ENCODE measurements around the gene DOCK2. TPM values are rescaled to one million over a fixed set of nuclear protein-coding genes. Genes with fewer than 3 reads are reported as not detected.

DOCK2 gene
- total and polyA plus RNA-seq, 2 donors, result 4.1 to 19.1 TPM

DNA sequence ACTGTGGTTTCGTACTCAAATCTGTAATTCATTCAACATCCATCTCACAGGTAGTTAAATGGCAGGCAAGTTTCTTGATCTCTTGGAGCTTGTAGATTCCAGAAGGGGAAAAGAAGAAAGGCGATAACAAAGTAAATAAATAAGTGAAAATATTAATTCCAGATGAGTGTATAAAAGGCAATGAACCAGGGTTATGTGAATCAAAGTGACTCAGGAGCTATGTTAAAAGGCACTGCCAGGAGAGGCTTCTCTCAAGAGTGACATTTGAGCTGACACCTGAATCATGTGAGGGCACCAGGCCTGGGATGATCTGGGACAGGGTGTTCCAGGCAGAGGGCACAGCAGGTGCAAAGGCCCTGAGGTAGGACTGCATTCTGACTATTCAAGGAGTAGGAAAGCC is 45.0 kb downstream of the DOCK2 start:
- 64% methylated on average over 2 of the region's 2 CpGs for WGBS
- DNase-seq (ENCODE audit: extremely low spot score), result no peak
- Histone ChIP-seq H3K27ac (ENCODE audit: low read depth) (no peak overlapping the region), H3K36me3 (ENCODE audit: insufficient read depth) (no peaks in the 10 kb centered on the region), H3K4me3 (ENCODE audit: low read depth, low read length) (no peak overlapping the region), H3K4me1 (ENCODE audit: insufficient read depth) (no peaks in the 10 kb centered on the region)

GRCh38 chr5:169686137-169686536 is 49.1 kb downstream of the DOCK2 start:
- H3K36me3 ChIP-seq (ENCODE audit: insufficient read depth), result no peaks in the 10 kb centered on the region
- H3K4me3 ChIP-seq (ENCODE audit: low read depth, low read length), result no peak overlapping the region
- no peak for DNase-seq (ENCODE audit: extremely low spot score)
- WGBS, result 68% methylated on average over 5 of the region's 5 CpGs
- no peak overlapping the region for H3K27ac ChIP-seq (ENCODE audit: low read depth)
- no peaks in the 10 kb centered on the region for H3K4me1 ChIP-seq (ENCODE audit: insufficient read depth)

- no peaks in the 10 kb centered on the region for H3K36me3 ChIP-seq (ENCODE audit: insufficient read depth)
- no peak overlapping the region for H3K4me3 ChIP-seq (ENCODE audit: low read depth, low read length)
- 60% methylated on average over 3 of the region's 3 CpGs for WGBS
- no peak overlapping the region for H3K27ac ChIP-seq (ENCODE audit: low read depth)
- no peaks in the 10 kb centered on the region for H3K4me1 ChIP-seq (ENCODE audit: insufficient read depth)
- DNase-seq (ENCODE audit: extremely low spot score), result no peak
Measured at GRCh38 chr5:169688106-169688505, 51.0 kb downstream of the DOCK2 start.

- no peaks in the 10 kb centered on the region for H3K4me1 ChIP-seq (ENCODE audit: insufficient read depth)
- no peak overlapping the region for H3K27ac ChIP-seq (ENCODE audit: low read depth)
- WGBS, result 29% methylated on average over 1 of the region's 1 CpG
- H3K4me3 ChIP-seq (ENCODE audit: low read depth, low read length), result no peak overlapping the region
- H3K36me3 ChIP-seq (ENCODE audit: insufficient read depth), result no peaks in the 10 kb centered on the region
- DNase-seq (ENCODE audit: extremely low spot score), result no peak
Measured at GRCh38 chr5:169691471-169691870, 54.4 kb downstream of the DOCK2 start.

DNA sequence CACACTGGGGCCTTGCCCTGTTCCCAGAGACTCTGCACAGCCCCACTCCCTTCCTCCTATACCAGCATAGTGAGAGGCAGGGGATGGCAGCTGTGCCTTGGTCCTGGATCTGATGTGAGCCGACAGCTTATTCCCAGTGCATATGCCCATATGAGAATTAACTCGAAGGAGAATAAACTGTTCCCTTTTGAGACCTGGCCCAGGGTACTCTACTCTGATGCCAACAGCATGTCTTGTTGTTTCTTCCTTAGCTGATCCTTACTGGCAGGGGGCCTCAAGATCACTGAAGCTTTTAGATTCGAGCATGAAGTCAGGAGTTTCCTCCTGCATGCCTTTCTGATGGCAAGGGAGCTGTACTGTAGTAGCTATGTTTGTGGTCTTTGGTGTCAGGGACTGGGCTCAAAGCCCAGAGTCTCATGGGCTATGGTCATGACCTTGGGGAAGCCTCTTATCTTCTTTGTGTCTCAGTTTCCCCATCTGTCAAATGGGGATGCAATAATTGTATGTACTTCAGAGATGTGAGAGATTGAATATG is 57.1 kb downstream of the DOCK2 start:
- no peak for DNase-seq (ENCODE audit: extremely low spot score)
- H3K27ac ChIP-seq (ENCODE audit: low read depth), result no peak overlapping the region
- WGBS, result 80% methylated on average over 3 of the region's 3 CpGs
- H3K4me3 ChIP-seq (ENCODE audit: low read depth, low read length), result no peak overlapping the region
- no peaks in the 10 kb centered on the region for H3K36me3 ChIP-seq (ENCODE audit: insufficient read depth)
- no peaks in the 10 kb centered on the region for H3K4me1 ChIP-seq (ENCODE audit: insufficient read depth)

- H3K4me1 ChIP-seq (ENCODE audit: insufficient read depth), result no peaks in the 10 kb centered on the region
- 84% methylated on average over 6 of the region's 6 CpGs for WGBS
- no peak for DNase-seq (ENCODE audit: extremely low spot score)
Measured at GRCh38 chr5:169695025-169695625, 58.0 kb downstream of the DOCK2 start.

DNA sequence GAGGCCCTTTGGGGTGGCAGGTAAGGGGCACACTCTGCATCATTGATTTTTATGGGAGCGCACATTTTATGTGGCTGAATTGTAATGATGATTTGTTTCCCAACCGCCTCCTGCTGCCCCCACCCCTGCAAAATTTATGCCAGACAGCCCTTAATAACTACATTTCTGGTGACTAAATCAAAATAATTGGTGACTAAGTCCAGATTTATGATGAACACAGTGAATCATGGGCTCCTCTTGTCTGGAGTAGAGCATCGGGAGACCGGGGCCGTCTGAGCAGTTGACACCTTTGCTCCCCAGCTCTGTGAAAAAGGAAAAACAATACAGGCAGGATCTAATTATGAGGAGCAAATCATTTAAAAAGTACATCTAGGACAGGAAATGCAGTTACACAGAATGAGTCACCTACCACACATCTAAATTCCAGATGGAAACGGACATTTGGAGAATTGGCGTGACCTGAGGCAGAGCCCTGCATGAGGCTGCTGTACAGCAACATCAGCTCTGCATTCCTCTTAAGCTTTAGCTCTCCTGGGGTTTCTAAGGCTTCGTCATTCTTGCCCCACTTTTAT is 58.9 kb downstream of the DOCK2 start:
- Histone ChIP-seq H3K4me3 (ENCODE audit: low read depth, low read length) (no peak overlapping the region), H3K27ac (ENCODE audit: low read depth) (no peak overlapping the region), H3K36me3 (ENCODE audit: insufficient read depth) (no peaks in the 10 kb centered on the region), H3K4me1 (ENCODE audit: insufficient read depth) (no peaks in the 10 kb centered on the region)
- DNase-seq (ENCODE audit: extremely low spot score), result no peak
- WGBS, result 66% methylated on average over 8 of the region's 8 CpGs

More at GRCh38 chr5:169695025-169695625, 58.0 kb downstream of the DOCK2 start:
- no peak overlapping the region for H3K27ac ChIP-seq (ENCODE audit: low read depth)
- H3K36me3 ChIP-seq (ENCODE audit: insufficient read depth), result no peaks in the 10 kb centered on the region
- H3K4me3 ChIP-seq (ENCODE audit: low read depth, low read length), result no peak overlapping the region

DNA sequence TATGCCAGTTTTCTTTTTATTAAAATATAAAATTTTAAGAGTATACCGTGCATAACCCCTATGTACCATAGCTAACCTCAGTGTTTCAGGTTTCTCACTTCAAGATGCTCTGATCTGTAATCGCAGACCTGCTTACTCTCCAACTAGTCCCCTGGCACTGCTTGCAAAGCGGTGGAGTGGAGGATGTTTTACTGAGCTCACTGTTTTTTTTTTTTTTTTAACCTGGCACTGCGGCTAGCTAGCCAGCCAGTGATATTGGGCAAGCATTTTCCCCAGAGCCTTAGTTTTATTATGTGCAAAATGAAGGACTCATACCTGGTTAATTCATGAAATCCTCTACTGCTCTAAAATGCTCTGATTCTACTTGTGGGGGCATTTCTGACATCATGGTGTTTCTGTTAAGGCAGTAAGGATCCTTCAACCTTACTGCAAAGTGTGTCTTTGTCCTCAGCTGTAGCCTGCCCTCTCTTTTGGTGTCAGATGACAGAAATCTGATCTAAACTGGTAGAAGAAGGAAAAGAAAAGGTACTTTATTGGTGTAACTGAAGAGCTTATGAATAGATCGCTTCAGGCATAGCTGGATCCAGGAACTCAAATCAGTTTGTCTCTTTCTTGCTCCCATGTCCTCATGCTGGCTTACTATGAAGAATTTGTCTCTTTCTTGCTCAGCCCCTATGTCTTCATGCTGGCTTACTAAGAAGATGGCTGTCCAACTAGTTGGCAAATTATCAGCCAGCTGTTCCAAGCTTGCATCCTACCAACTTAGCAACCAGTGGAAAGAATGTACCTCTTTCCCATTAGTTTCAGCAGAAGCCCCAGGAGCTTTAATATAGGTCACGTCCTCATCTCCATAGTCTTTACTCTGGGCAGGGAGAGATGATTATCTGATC is 59.8 kb downstream of the DOCK2 start:
- no peaks in the 10 kb centered on the region for H3K4me1 ChIP-seq (ENCODE audit: insufficient read depth)
- WGBS, result 85% methylated on average over 6 of the region's 6 CpGs
- no peaks in the 10 kb centered on the region for H3K36me3 ChIP-seq (ENCODE audit: insufficient read depth)
- no peak overlapping the region for H3K27ac ChIP-seq (ENCODE audit: low read depth)
- no peak overlapping the region for H3K4me3 ChIP-seq (ENCODE audit: low read depth, low read length)
- DNase-seq (ENCODE audit: extremely low spot score), result no peak

DNA sequence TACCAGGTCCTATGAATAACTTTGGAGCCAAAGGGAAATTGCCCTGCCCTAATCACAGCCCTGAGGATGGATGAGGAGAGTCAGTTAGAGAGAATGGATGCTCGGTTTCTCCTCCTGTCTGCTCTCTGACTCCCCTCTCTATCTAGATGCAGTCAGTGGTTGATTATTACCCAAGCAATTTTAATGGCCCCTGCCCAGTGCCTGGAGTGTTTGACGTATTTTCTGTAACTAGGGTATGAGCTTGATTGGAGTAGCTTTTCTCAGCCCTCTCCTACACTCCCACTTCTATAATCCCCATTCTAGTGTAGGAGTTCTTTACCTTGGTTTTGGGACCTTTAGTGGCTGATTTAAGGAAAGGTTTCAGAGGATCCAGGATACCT is 60.4 kb downstream of the DOCK2 start:
- H3K36me3 ChIP-seq (ENCODE audit: insufficient read depth), result no peaks in the 10 kb centered on the region

GRCh38 chr5:169697976-169698375 is 60.9 kb downstream of the DOCK2 start:
- Histone ChIP-seq H3K4me3 (ENCODE audit: low read depth, low read length) (no peak overlapping the region), H3K4me1 (ENCODE audit: insufficient read depth) (no peaks in the 10 kb centered on the region), H3K36me3 (ENCODE audit: insufficient read depth) (no peaks in the 10 kb centered on the region), H3K27ac (ENCODE audit: low read depth) (no peak overlapping the region)
- no peak for DNase-seq (ENCODE audit: extremely low spot score)
- WGBS, result 69% methylated on average over 3 of the region's 3 CpGs

More for the DNA sequence above, 60.4 kb downstream of the DOCK2 start:
- Histone ChIP-seq H3K27ac (ENCODE audit: low read depth) (no peak overlapping the region), H3K4me1 (ENCODE audit: insufficient read depth) (no peaks in the 10 kb centered on the region), H3K4me3 (ENCODE audit: low read depth, low read length) (no peak overlapping the region)
- 77% methylated on average over 2 of the region's 2 CpGs for WGBS
- DNase-seq (ENCODE audit: extremely low spot score), result no peak

GRCh38 chr5:169700611-169701010 is 63.5 kb downstream of the DOCK2 start:
- Histone ChIP-seq H3K4me1 (ENCODE audit: insufficient read depth) (no peaks in the 10 kb centered on the region), H3K4me3 (ENCODE audit: low read depth, low read length) (no peak overlapping the region), H3K36me3 (ENCODE audit: insufficient read depth) (no peaks in the 10 kb centered on the region), H3K27ac (ENCODE audit: low read depth) (no peak overlapping the region)
- WGBS, result 81% methylated on average over 5 of the region's 5 CpGs
- DNase-seq (ENCODE audit: extremely low spot score), result no peak

DNA sequence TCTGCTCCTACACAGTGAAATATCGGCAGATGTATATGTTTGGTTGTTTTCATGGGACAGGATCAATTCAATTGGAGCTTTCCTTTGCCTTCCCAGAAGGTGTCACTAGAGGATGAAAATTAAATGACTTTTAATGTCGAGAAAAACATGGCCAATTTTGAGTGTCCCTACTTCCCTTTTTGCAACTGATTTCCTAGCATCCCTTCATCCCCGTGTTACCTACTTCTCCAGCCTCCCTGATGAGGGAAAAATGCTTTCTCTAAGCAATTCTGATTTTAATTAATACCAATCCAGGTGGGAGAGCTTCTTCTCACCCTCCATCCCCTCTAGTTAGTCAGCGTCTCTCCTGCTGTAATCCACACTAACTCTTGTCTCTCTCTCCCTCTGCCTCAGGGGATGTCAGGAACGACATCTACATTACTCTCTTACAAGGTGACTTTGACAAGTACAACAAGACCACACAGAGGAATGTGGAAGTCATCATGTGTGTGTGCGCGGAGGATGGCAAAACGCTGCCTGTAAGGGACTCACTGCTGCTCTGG is 64.9 kb downstream of the DOCK2 start:
- no peaks in the 10 kb centered on the region for H3K4me1 ChIP-seq (ENCODE audit: insufficient read depth)
- H3K4me3 ChIP-seq (ENCODE audit: low read depth, low read length), result no peak overlapping the region
- no peaks in the 10 kb centered on the region for H3K36me3 ChIP-seq (ENCODE audit: insufficient read depth)
- WGBS, result 58% methylated on average over 8 of the region's 8 CpGs
- DNase-seq (ENCODE audit: extremely low spot score), result peak; percentile 35
- no peak overlapping the region for H3K27ac ChIP-seq (ENCODE audit: low read depth)

GRCh38 chr5:169702693-169703481 is 65.8 kb downstream of the DOCK2 start:
- no peak for DNase-seq (ENCODE audit: extremely low spot score)
- Histone ChIP-seq H3K4me1 (ENCODE audit: insufficient read depth) (no peaks in the 10 kb centered on the region), H3K27ac (ENCODE audit: low read depth) (no peak overlapping the region), H3K36me3 (ENCODE audit: insufficient read depth) (no peaks in the 10 kb centered on the region), H3K4me3 (ENCODE audit: low read depth, low read length) (no peak overlapping the region)
- 83% methylated on average over 7 of the region's 7 CpGs for WGBS

Measured in urinary bladder (tissue), 4 donors.